ENCODE measurements around the gene PEX16.

DNA sequence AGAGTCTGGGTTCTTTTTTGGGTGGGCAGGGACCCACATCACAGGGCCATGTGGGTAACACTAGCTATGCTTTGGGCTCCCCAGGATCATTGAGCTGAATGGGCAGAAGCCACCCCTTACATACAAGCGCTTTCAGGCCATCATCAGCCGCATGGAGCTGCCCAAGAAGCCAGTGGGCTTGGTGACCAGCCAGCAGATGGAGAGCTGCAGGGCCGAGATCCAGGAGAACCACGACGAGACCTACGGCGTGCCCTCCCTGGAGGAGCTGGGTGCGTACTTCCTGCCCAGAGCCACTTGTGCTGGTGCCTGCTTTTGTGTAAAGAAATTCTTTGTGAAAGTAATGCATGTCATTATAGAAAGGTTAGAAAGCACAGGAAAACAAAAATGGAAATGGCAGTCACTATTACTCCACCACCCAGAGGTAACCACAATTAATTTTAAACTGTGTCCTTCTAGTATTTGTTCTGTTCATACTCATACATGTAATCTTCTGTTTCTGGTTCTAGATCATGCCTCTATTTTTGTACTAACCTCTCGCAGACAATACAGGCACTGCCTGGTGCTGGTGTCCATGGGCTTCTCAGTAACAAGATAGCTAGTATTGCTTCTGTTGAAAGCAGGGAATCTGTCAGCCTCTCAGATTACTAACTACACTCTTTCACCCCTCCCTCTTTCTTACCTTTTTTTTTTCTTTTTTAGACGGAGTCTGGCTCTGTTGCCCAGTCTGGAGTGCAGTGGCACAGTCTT is 56.7 kb downstream of the PEX16 start:
- TF ChIP-seq CTCF (IDR thresholded peaks at IDR 0.05; ENCODE audit: insufficient read depth, low read length) (no peak), REST (IDR thresholded peaks at IDR 0.05; ENCODE audit: insufficient replicate concordance, low read depth) (no peak)

Data from HL-60 (cell line).